GM19099 (cell line): ENCODE measurements around the gene ZNF81.

Experiments
- POLR2A ChIP-seq: IDR thresholded peaks from 3 replicates; pipeline ENCODE4 v1.6.1; 2011; ENCODE audit warnings: low read depth; ENCODE audit not compliant: insufficient read length; ENCODE audit errors: extremely low read depth

ZNF81 gene

DNA sequence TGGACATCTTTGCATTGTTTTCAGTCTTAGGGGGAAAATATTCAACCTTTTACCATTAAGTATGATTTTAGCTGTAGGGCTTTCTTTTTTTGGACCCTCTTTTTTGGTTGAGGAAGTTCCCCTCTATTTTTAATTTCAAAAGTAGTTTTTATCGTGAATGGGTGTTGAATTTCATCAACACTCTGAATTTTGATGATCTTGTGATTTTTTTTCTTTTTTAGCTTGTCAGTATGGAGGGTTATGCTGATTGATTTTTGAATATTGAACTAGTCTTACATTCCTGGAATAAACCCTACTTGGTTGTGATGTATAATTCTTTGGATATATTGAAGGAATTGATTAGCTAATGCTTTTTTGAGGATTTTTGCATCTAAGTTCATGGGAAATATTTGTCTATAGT is 1.7 kb downstream of the ZNF81 start:
- TF ChIP-seq POLR2A, result no peak

DNA sequence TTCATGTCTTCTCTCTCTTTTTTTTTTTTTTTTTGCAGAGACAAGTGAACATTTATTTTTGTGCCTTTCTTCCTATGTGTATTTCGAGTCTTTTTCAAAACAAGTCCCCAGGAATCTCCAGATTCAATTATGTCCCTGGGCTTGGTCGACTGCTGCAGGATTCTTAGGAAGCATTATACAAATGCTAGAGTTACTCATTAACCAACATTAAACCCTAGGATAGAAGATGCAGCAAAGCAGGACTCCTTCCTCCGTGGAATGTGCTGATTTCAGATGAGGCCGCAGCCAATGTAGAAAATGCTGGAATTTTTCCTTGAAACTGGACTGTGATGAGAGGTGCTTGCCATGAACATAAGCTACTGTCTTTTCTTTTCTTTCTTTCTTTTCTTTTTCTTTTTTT is 3.4 kb downstream of the ZNF81 start:
- no peak for TF ChIP-seq POLR2A

DNA sequence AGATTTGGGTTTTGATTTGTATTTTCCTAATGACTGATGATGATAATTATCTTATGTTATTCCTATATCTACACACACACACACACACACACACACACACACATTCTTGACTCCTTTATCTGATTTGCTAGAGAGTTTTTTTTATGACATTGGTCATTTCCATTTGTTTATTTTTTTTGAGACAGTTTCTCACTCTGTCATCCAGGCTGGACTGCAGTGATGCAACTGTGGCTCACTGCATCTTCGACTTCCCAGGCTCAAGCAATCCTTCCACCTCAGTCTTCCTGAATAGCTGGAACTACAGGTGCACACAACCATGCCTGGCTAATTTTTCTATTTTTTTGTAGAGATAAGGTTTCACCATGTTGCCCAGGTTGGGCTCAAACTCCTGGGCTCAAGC is 6.7 kb downstream of the ZNF81 start:
- TF ChIP-seq POLR2A, result no peak

DNA sequence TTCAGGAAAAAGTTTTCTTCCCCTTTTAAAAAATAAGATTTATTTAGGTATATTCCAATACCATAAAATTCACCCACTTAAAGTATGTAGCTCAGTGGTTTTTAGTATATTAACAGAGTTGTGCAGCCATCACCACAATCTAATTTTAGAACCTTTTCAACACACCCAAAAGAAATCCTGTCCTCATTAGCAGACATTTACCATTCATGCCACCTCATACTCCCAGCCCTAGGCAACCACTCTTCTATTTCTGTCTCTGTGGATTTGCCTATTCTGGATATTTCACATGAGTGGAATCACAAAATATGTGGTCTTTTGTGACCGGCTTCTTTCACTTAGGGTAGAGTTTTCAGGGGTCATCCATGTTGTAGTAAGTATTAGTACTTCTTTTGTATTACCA is 7.4 kb downstream of the ZNF81 start:
- TF ChIP-seq POLR2A, result no peak

DNA sequence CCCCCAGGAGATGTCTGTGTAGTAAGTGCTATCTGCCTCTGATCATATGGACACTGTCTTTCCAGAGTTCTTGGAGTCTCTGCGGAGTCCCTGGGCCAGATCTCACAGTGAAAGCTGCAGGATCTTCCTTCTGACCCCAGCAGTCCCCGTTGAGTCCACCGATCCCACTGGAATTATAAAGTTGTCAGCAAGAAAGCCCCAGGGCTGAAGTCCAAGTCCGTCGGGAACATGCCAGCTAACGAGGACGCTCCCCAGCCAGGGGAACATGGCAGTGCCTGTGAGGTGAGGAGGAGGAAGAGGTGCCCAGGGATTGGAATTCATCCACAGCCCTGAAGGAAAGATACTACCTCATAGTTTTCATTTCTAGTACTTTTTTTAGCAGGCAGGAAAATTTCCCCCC is 9.3 kb downstream of the ZNF81 start:
- no peak for TF ChIP-seq POLR2A

DNA sequence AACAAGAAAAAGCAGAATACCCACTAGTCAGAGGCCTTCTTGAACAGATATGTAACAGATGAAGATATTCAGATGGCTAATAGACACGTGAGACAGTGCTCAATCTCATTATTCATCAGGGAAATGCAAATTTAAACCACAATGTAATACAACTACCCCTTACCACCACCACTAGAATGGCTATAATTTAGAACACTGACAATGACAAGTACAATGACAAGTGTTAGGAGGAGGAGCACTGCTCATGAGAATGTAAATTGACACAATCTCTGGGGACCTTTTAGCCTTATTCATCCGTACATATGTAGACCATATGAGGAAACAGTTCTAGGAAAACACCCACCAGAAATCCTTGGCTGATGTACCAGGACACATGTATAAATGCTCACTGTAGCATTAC is 13.1 kb downstream of the ZNF81 start:
- no peak for TF ChIP-seq POLR2A

DNA sequence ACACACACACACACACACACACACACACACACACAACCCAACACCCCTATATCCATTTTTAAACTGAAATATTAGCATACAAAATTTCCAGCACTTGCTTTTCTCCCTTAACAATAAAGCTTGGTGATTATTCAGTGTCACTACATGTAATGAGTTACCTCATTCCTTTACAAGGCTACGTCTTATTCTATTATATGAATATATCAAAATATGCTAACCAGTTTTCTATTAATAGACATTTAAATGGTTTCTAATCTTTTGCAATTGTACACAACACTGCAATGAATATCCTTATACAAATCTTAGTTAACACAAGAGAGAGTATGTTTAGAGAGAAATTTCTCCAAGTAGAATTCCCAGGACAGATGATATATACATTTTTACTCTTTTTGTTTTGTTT is 14.2 kb downstream of the ZNF81 start:
- TF ChIP-seq POLR2A, result no peak

DNA sequence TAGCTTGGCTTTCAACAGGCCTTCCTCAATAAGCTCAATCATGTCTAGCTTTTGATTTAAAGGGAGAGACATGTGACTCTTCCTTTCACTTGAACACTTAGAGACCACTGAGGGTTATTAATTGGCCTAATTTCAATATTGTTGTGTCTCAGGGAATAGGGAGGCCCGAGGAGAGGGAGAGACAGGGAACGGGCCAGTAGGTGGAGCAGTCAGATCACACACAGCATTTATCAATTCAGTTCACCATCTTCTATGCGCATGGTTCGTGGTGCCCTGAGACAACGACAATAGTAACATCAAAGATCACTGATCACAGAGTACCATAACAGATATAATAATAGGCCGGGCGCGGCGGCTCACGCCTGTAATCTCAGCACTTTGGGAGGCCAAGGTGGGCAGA is 17.8 kb downstream of the ZNF81 start:
- no peak for TF ChIP-seq POLR2A

DNA sequence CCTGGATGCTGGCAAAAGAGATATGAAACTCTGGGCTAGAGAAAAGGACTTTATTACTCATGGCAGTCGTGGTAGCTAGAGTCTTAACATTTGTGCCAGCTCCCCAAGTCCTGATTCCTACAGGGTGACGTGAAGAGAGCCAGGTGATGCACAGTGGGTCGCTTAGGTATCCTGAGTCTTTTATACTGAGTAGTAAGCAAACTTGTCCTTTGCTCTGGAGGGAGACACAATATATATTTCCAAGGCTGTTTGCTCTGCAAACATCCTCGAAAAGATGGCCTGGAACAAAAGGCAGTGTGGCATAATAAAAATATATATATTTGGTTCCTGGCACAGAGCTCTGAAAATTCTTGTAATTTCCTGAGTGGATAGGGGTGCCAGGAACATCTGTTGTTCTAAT is 23.0 kb downstream of the ZNF81 start:
- no peak for TF ChIP-seq POLR2A

DNA sequence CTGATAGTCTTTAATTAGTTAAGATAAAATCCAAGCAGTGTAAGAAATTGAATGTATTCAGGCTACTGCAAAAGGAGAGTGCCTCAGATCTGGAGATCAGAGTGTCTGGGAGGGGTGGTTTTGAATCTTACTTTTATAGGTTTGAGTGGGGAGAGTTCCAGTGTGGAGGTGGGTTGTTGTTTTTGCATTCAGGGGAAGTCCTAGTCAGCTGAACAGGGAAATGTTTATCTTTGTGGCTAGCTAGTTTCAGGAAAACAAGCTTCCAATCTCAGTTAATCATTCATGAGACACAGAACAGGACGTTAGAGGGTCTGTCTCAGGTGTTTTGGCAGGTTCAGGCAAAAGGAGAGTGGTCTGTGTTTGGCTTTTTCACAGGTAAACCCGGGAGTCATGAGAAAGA is 26.0 kb downstream of the ZNF81 start:
- no peak for TF ChIP-seq POLR2A

DNA sequence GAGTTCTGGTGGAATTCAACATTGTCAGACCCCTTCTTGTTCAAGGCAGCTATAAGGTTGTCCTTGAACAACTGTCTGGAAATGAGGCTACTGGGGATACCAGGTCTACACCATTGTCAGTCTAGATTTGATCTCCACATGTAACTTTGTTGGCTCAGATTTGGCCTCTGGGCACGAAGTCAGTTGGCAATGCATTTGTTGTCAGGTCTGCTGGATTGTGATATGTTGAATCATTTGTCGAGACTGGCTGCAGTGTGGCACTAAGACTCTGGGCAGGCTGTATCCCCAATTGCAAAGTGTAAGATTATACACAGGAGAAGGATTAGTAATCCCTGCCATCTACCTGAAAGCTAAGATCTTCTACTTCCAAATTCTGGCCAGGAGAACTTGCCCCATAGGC is 26.5 kb downstream of the ZNF81 start:
- TF ChIP-seq POLR2A, result no peak

DNA sequence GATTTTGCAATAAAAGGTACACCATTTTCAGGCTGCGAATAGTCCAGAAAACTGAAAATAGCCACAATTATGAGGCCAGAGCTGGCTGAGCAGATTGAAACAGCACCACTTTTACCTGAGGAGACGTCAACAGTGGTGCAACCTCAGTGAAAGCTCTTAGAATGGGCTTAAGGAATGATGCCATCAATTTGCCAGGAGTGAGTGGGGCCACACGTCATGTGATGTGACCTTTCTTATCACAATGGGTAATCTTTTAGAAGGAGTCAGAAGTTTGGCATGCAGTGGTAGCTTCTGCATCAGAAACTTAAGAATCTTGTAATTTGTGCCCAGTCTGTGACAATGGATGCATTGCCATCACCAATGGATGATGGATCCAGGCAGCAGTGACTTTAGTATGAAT is 27.6 kb downstream of the ZNF81 start:
- TF ChIP-seq POLR2A, result no peak

DNA sequence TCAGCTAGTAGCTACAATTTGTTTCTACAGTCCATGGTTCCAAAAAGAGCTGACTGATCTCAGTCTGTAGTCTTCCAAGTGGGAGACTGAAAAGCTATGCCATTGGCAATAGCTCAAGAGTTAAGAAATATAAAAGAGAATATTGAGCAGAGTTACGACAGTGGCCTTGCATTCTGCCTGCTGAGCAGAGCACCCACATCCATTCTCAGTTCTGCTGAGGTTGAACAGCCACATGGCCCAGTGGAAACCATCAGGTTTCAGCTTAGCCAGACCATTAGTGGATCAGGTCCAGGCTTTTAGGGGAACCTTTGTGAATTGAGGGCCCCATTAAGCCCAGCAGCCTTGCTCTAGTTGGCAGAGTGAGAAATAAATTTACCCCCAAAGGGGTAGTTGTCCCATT is 28.1 kb downstream of the ZNF81 start:
- TF ChIP-seq POLR2A, result no peak

DNA sequence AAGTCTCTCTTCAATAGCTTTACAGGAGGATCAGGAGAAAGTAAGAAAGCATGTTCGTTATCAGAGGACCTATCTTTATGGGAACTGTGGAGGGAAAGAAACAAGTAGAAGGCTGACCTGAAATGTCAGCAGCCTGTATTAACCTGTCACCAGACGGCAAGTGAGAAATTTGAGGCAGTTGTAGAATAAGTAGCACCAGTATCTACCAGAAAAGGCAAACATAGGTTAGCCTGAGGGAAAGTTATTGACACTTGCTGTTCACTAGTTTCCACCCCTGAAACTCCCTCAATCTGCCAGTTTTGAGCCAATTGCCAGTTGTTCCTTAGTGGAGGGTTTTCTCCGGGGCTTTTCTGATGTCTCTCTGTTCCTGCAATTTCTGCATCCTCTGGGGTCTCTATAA is 36.4 kb downstream of the ZNF81 start:
- no peak for TF ChIP-seq POLR2A

DNA sequence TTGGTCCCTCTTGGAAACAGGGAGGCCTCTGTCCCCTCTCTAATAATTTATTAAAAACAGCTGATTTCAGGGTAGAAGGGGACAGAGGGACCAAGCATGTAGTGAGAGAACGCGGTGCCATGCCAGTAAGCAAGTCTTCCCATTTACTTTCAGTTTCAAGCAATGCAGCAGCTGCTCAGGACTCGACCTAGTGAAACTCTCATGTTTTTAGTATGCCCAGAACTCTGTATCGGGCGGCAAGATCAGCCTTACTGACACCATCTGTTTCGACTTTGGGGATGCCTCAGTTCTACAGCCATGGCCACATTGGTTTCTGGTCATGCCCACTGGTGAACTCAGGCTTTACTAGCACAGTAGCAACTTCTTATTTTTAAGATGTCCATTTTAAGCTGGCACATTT is 40.6 kb downstream of the ZNF81 start:
- no peak for TF ChIP-seq POLR2A

DNA sequence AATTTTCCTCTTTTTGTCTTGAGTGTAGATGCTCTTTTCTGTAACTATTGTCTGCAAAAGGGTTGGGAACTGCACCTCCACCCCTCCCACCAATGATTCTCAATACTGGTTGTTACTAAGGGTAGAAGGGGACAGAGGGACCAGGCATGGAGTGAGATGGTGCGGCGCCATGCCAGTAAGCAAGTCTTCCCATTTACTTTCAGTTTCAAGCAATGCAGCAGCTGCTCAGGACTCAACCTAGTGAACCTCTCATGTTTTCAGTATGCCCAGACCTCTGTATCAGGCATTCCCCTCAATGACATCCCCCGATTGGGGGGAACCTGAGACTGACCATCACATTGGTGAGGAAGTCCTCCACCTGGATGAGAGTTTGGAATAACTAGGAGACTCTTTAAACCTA is 41.5 kb downstream of the ZNF81 start:
- no peak for TF ChIP-seq POLR2A

DNA sequence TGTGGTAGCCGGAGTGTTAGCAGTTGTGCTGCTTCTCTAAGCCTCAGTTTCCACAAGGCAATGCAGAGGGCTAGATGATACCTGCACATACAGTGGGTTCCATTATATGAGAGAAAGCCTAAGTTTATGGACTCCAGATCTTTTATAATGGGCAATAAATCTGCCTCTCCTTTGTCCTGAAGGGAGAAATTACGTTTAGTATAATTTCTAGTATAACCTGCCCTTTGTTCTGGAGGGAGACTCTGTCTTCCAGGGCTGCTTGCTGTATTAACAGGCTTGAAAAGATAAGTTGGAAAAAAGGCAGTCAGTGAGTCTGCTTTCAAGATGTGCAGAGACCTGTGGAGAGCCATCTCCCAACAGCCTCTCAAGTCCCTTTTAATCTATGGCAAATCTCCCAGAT is 42.8 kb downstream of the ZNF81 start:
- no peak for TF ChIP-seq POLR2A

DNA sequence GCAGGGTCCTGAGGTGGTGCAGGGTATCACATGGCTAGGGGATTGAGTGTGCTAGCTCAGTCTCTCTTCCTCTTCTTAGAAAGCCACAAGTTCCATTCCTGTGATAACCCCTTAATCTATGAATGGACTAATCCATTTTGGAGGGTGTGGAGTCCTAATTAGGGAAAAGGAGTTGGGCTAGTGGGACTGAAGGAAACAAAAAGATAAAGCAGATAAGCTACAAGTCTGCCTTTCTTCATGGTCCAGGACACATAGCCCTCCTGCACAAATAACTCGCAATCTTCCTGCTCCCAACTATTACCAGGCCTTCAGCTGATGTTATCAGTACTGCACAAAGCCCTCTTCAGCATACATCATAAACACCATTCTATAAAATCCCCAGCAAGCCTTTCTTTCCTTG is 44.2 kb downstream of the ZNF81 start:
- no peak for TF ChIP-seq POLR2A
